ENCODE data around the gene SMIM38. TPM values are rescaled to one million over a fixed set of nuclear protein-coding genes. Genes with fewer than 3 reads are reported as not detected.

Gene SMIM38
- total and polyA plus RNA-seq, 2 experiments from 2014 or later, result 0.38 TPM; not detected in 1

GRCh38 chr11:69136471-69136870 is 19.3 kb upstream of the SMIM38 start (continued):
- no peak for TF ChIP-seq ZNF462 (CRISPR knock-in tag; IDR thresholded peaks at IDR 0.05)
- TF ChIP-seq CTCF (conservative IDR thresholded peaks at IDR 0.05; ENCODE audit: low read depth in 2 of 2), result no peak
- TF ChIP-seq STAT1 (IDR thresholded peaks at IDR 0.05; ENCODE audit: unreplicated experiment), result no peak
- TF ChIP-seq NANOG (IDR thresholded peaks at IDR 0.05; ENCODE audit: borderline replicate concordance), result no peak
- no peak for TF ChIP-seq CREB1 (CRISPR knock-in tag; IDR thresholded peaks at IDR 0.05; ENCODE audit: low read depth)
- TF ChIP-seq JUNB (IDR thresholded peaks at IDR 0.05; ENCODE audit: unreplicated experiment), result no peak

- Mint-ChIP-seq H3K27me3 (ENCODE audit: insufficient read depth, low read depth, poor library complexity) (peaks cover 8% of the 10 kb centered on the region), H3K36me3 (ENCODE audit: low read depth) (peaks cover 12% of the 10 kb centered on the region; the same call in 2 of the 3 replicates), H3K4me3 (no peak overlapping the region; the same call in 2 of the 3 replicates), H3K27ac (no peak overlapping the region), H3K9me3 (peaks cover 17% of the 10 kb centered on the region), H3K4me1 (no peaks in the 10 kb centered on the region)
- Histone ChIP-seq H3K79me2 (replicated peaks; ENCODE audit: insufficient read depth) (no peaks in the 10 kb centered on the region), H3K9me2 (ENCODE audit: insufficient read depth) (0 out of 2 replicates have a peak, but pooled peaks cover 2% of the 10 kb centered on the region), H3K36me3 (ENCODE audit: insufficient read depth) (peaks cover 8% of the 10 kb centered on the region), H3K4me2 (no peak overlapping the region), H4K20me1 (replicated peaks; ENCODE audit: insufficient read depth) (no peaks in the 10 kb centered on the region), H3K4me1 (ENCODE audit: insufficient read depth) (no peaks in the 10 kb centered on the region), H3K4me3 (no peak overlapping the region), H2AFZ (no peak overlapping the region), H3K27me3 (ENCODE audit: insufficient read depth) (no peaks in the 10 kb centered on the region), H3K27ac (ENCODE audit: low read depth) (no peak overlapping the region), H3F3A (replicated peaks; ENCODE audit: low read depth) (no peaks in the 10 kb centered on the region)
- ATAC-seq, result no peak
- no peak for DNase-seq (ENCODE audit: low spot score)
- TF ChIP-seq, protein P1, sequence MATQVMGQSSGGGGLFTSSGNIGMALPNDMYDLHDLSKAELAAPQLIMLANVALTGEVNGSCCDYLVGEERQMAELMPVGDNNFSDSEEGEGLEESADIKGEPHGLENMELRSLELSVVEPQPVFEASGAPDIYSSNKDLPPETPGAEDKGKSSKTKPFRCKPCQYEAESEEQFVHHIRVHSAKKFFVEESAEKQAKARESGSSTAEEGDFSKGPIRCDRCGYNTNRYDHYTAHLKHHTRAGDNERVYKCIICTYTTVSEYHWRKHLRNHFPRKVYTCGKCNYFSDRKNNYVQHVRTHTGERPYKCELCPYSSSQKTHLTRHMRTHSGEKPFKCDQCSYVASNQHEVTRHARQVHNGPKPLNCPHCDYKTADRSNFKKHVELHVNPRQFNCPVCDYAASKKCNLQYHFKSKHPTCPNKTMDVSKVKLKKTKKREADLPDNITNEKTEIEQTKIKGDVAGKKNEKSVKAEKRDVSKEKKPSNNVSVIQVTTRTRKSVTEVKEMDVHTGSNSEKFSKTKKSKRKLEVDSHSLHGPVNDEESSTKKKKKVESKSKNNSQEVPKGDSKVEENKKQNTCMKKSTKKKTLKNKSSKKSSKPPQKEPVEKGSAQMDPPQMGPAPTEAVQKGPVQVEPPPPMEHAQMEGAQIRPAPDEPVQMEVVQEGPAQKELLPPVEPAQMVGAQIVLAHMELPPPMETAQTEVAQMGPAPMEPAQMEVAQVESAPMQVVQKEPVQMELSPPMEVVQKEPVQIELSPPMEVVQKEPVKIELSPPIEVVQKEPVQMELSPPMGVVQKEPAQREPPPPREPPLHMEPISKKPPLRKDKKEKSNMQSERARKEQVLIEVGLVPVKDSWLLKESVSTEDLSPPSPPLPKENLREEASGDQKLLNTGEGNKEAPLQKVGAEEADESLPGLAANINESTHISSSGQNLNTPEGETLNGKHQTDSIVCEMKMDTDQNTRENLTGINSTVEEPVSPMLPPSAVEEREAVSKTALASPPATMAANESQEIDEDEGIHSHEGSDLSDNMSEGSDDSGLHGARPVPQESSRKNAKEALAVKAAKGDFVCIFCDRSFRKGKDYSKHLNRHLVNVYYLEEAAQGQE (IDR thresholded peaks at IDR 0.05; ENCODE audit: unreplicated experiment), result no peak
- TF ChIP-seq ZNF331 (CRISPR knock-in tag; IDR thresholded peaks at IDR 0.05; ENCODE audit: low read depth), result no peak
- TF ChIP-seq STAT1 (IDR thresholded peaks at IDR 0.05; ENCODE audit: unreplicated experiment), result no peak
These were observed 18.4 kb upstream of the SMIM38 start for GRCh38 chr11:69137151-69137844.

All from GM23338 (cell line).